Neural cell (in vitro differentiated cells): ENCODE results near the gene LINC01488. TPM values are rescaled to one million over a fixed set of nuclear protein-coding genes. Genes with fewer than 3 reads are reported as not detected.

Source experiments
- H2AFZ ChIP-seq: fragments of 200-600, 300-800 bp; sonication (generic), shearing (Covaris generic); 2 replicates; pipeline ENCODE4 v1.6.0; 2014; ENCODE audit warnings: low read depth, mild to moderate bottlenecking, antibody characterized with exemption, low read length, moderate library complexity
- H3F3A ChIP-seq: fragments of 200-600 bp; shearing (Covaris generic); 2 replicates; pipeline ENCODE4 v1.6.1; 2016; ENCODE audit warnings: mild to moderate bottlenecking, moderate library complexity, mixed read lengths, antibody characterized with exemption, low read length; ENCODE audit not compliant: insufficient read depth, poor library complexity, severe bottlenecking
- H3K27ac ChIP-seq: fragments of 200-600, 300-800 bp; sonication (generic), shearing (Covaris generic); 2 replicates; pipeline ENCODE4 v1.5.1; 2014; ENCODE audit warnings: mild to moderate bottlenecking, low read length, moderate library complexity
- H3K27me3 ChIP-seq: fragments of 300-800, 200-600 bp; sonication (generic), shearing (Covaris generic); 2 replicates; pipeline ENCODE4 v1.6.0; 2014; ENCODE audit warnings: mild to moderate bottlenecking, low read depth, low read length, moderate library complexity; ENCODE audit not compliant: insufficient read depth
- H3K36me3 ChIP-seq: fragments of 300-800, 200-600 bp; sonication (generic), shearing (Covaris generic); 2 replicates; pipeline ENCODE4 v1.5.1; 2014; ENCODE audit warnings: mild to moderate bottlenecking, antibody characterized with exemption, low read length, moderate library complexity; ENCODE audit not compliant: insufficient read depth
- H3K4me2 ChIP-seq: fragments of 300-800, 200-600 bp; sonication (generic), shearing (Covaris generic); 2 replicates; pipeline ENCODE4 v1.6.0; 2014; ENCODE audit warnings: mild to moderate bottlenecking, low read length
- H3K4me3 ChIP-seq: fragments of 300-800, 200-600 bp; sonication (generic), shearing (Covaris generic); 2 replicates; pipeline ENCODE4 v1.5.1; 2014; ENCODE audit warnings: mild to moderate bottlenecking, low read length, moderate library complexity
- H3K79me2 ChIP-seq: fragments of 200-600 bp; shearing (Covaris generic); replicated peaks from 2 replicates; pipeline ENCODE4 v1.6.0; 2014; ENCODE audit warnings: mild to moderate bottlenecking, low read length, moderate library complexity; ENCODE audit not compliant: insufficient read depth
- H3K9ac ChIP-seq: fragments of 300-800, 200-600 bp; sonication (generic), shearing (Covaris generic); 2 replicates; pipeline ENCODE4 v1.6.1; 2016; ENCODE audit warnings: mild to moderate bottlenecking, low read length, mixed read lengths
- H3K9me2 ChIP-seq: fragments of 200-600 bp; shearing (Covaris generic); 2 replicates; pipeline ENCODE4 v1.6.1; 2016; ENCODE audit warnings: mild to moderate bottlenecking, low read length, mixed read lengths; ENCODE audit not compliant: insufficient read depth
- H3K9me3 ChIP-seq: fragments of 200-600, 300-800 bp; sonication (generic), shearing (Covaris generic); 2 replicates; pipeline ENCODE4 v1.6.1; 2016; ENCODE audit warnings: mild to moderate bottlenecking, mixed run types, low read length, moderate library complexity, mixed read lengths
- H4K20me1 ChIP-seq: fragments of 200-600 bp; shearing (Covaris generic); 2 replicates; pipeline ENCODE4 v1.6.1; 2016; ENCODE audit warnings: mild to moderate bottlenecking, mixed run types; ENCODE audit not compliant: insufficient read depth
- EP300 ChIP-seq: fragments of 450-650 bp; conservative IDR thresholded peaks from 2 replicates; pipeline ENCODE4 v1.6.1; 2014; ENCODE audit warnings: antibody characterized with exemption, mild to moderate bottlenecking, moderate library complexity; ENCODE audit not compliant: poor library complexity, severe bottlenecking
- EZH2 ChIP-seq: fragments of 200-600, 300-800 bp; shearing (Covaris generic), sonication (generic); IDR thresholded peaks from 2 replicates; pipeline ENCODE4 v1.6.1; 2014; ENCODE audit warnings: antibody characterized with exemption, low read length, borderline replicate concordance, mild to moderate bottlenecking; ENCODE audit not compliant: insufficient read depth, poor library complexity, severe bottlenecking
- MXI1 ChIP-seq: fragments of 450-650 bp; conservative IDR thresholded peaks from 2 replicates; pipeline ENCODE4 v1.6.1; 2014; ENCODE audit warnings: antibody characterized with exemption, mild to moderate bottlenecking; ENCODE audit not compliant: poor library complexity, severe bottlenecking
- POLR2AphosphoS5 ChIP-seq: IDR thresholded peaks from 2 replicates; pipeline ENCODE4 v1.6.1; 2012
- RAD21 ChIP-seq: fragments of 450-650 bp; conservative IDR thresholded peaks from 2 replicates; pipeline ENCODE4 v1.6.1; 2014; ENCODE audit warnings: antibody characterized with exemption, mild to moderate bottlenecking, moderate library complexity
- SMC3 ChIP-seq: fragments of 450-650 bp; conservative IDR thresholded peaks from 2 replicates; pipeline ENCODE4 v1.6.1; 2014; ENCODE audit warnings: antibody characterized with exemption, mild to moderate bottlenecking, moderate library complexity; ENCODE audit not compliant: poor library complexity
- TAF1 ChIP-seq: IDR thresholded peaks from 2 replicates; pipeline ENCODE4 v1.6.1; 2012; ENCODE audit warnings: low read depth
- polyA plus RNA-seq: library from polyadenylated mRNA; depleted of rRNA; stranded (reverse); fragments of >200 nt; gene quantifications from 2 replicates; pipeline ENCODE4 v1.2.3, GENCODE V29; 2014
- TF ChIP-seq, protein P1 (sequence below): fragments of 450-650 bp; IDR thresholded peaks from 2 replicates; pipeline ENCODE4 v1.5.1; 2014; ENCODE audit warnings: antibody characterized with exemption, mild to moderate bottlenecking, moderate library complexity; ENCODE audit not compliant: poor library complexity, severe bottlenecking
- TF ChIP-seq, protein P2 (sequence below): IDR thresholded peaks from 2 replicates; pipeline ENCODE4 v1.6.1; 2012; ENCODE audit warnings: borderline replicate concordance

Gene LINC01488
- polyA plus RNA-seq, 1 donor from 2014 or later = not detected

DNA sequence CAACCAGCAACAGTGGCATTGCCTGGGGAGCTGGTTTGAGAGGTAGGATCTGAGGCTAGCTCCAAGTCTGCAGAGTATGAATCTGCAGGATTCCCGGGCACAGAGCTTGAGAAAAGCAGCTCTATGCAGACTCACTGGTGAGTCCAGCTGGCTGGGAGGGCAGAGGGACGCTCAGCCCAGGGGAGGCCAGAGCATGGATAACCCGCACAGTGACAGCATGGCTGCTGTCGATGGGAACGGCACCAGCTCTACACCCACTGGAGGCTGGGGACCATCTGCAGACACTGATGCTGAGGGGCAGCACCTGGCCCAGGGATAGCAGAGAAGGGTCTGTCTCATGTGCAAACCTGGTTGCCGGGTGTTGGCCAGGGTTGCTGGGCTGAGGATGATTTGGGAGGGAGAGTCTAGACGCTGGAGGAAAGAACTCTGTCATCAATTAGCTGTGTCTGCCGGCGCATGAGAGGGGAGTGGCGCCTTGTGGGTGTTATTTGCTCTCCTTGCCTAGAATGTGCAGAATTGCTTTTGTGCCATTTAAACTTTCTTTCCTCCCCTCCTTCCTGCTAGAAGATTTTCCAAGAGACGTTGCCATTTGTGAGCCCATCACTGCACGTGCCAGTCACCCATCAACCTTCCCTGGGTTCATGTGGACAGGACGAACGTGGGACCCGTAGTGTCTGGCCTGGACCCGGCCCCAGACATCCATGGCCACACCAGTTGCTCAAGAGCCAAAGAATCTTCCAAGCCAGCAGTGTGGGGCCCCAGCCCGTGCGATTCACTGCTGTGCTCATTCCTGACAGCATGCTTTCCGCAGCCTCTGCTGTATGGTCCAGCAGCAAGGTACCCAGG is 19.1 kb upstream of the LINC01488 start:
- H3K27me3 ChIP-seq = no peaks in the 10 kb centered on the region
- H4K20me1 ChIP-seq = no peaks in the 10 kb centered on the region
- H3K27ac ChIP-seq = no peak overlapping the region
- H3K79me2 ChIP-seq = no peaks in the 10 kb centered on the region
- no peak overlapping the region for H2AFZ ChIP-seq
- no peak for TF ChIP-seq TAF1
- TF ChIP-seq, protein P1, sequence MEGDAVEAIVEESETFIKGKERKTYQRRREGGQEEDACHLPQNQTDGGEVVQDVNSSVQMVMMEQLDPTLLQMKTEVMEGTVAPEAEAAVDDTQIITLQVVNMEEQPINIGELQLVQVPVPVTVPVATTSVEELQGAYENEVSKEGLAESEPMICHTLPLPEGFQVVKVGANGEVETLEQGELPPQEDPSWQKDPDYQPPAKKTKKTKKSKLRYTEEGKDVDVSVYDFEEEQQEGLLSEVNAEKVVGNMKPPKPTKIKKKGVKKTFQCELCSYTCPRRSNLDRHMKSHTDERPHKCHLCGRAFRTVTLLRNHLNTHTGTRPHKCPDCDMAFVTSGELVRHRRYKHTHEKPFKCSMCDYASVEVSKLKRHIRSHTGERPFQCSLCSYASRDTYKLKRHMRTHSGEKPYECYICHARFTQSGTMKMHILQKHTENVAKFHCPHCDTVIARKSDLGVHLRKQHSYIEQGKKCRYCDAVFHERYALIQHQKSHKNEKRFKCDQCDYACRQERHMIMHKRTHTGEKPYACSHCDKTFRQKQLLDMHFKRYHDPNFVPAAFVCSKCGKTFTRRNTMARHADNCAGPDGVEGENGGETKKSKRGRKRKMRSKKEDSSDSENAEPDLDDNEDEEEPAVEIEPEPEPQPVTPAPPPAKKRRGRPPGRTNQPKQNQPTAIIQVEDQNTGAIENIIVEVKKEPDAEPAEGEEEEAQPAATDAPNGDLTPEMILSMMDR = no peak
- TF ChIP-seq EP300 = no peak
- TF ChIP-seq POLR2AphosphoS5 = no peak
- no peak for TF ChIP-seq RAD21
- no peak for TF ChIP-seq SMC3
- TF ChIP-seq EZH2 = no peak
- no peak for TF ChIP-seq MXI1
- TF ChIP-seq, protein P2, sequence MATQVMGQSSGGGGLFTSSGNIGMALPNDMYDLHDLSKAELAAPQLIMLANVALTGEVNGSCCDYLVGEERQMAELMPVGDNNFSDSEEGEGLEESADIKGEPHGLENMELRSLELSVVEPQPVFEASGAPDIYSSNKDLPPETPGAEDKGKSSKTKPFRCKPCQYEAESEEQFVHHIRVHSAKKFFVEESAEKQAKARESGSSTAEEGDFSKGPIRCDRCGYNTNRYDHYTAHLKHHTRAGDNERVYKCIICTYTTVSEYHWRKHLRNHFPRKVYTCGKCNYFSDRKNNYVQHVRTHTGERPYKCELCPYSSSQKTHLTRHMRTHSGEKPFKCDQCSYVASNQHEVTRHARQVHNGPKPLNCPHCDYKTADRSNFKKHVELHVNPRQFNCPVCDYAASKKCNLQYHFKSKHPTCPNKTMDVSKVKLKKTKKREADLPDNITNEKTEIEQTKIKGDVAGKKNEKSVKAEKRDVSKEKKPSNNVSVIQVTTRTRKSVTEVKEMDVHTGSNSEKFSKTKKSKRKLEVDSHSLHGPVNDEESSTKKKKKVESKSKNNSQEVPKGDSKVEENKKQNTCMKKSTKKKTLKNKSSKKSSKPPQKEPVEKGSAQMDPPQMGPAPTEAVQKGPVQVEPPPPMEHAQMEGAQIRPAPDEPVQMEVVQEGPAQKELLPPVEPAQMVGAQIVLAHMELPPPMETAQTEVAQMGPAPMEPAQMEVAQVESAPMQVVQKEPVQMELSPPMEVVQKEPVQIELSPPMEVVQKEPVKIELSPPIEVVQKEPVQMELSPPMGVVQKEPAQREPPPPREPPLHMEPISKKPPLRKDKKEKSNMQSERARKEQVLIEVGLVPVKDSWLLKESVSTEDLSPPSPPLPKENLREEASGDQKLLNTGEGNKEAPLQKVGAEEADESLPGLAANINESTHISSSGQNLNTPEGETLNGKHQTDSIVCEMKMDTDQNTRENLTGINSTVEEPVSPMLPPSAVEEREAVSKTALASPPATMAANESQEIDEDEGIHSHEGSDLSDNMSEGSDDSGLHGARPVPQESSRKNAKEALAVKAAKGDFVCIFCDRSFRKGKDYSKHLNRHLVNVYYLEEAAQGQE = no peak
- no peaks in the 10 kb centered on the region for H3K36me3 ChIP-seq
- H3K9me2 ChIP-seq = no peaks in the 10 kb centered on the region
- no peaks in the 10 kb centered on the region for H3F3A ChIP-seq
- H3K9me3 ChIP-seq = no peaks in the 10 kb centered on the region
- H3K9ac ChIP-seq = no peak overlapping the region
- no peak overlapping the region for H3K4me2 ChIP-seq
- no peak overlapping the region for H3K4me3 ChIP-seq

DNA sequence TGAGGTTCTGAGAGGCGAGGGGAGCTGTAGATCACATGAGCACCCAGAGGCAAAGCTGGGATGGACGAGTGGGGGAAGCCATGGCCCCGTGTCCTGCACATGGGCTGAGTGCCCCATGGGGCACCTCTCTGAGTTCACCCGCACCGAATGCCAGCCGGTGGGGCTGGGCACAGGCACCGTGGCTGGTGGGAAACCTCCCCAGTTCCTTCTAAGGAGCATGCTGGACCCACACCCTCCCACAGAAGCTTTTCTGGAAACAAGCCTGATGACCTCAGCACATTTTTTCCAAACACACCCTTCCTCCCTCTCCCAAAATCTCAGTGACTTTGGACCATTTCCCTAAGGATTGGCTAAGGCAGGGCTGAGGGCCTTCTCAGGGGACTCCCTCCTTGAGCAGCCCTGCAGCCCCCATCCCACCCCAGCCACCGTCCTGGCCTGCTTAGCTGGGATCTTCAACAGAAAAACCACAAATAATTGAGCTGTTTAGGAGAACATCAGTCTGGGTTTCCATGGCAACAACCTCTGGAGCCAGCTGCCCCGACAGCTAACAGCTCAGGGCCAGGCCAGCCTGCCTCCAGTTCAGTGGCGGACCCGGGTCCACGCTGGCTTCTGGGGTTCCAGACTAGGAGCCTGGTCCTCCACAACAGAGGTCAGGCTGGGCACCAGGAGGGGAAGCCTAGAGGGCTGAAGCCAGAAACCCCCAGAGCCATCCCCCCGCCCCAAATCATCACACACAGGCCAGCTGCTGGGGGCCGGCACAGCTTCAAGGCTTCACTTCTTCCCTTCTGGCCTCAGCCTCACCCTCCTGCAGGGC is 18.1 kb upstream of the LINC01488 start:
- TF ChIP-seq EZH2 (no peak), SMC3 (no peak), EP300 (no peak), MXI1 (no peak), RAD21 (no peak), TAF1 (no peak), POLR2AphosphoS5 (no peak)
- TF ChIP-seq, protein P2 = no peak
- TF ChIP-seq, protein P1 = no peak
- no peaks in the 10 kb centered on the region for H3F3A ChIP-seq
- H3K9me2 ChIP-seq = no peaks in the 10 kb centered on the region
- no peak overlapping the region for H3K27ac ChIP-seq
- peak overlapping the region; percentile 30 for H3K4me3 ChIP-seq
- H3K9me3 ChIP-seq = no peaks in the 10 kb centered on the region
- H3K79me2 ChIP-seq = no peaks in the 10 kb centered on the region
- no peak overlapping the region for H3K4me2 ChIP-seq
- H3K36me3 ChIP-seq = no peaks in the 10 kb centered on the region
- H4K20me1 ChIP-seq = no peaks in the 10 kb centered on the region
- H2AFZ ChIP-seq = no peak overlapping the region
- peak overlapping the region; percentile 28 for H3K9ac ChIP-seq
- no peaks in the 10 kb centered on the region for H3K27me3 ChIP-seq
